HCT116 (cell line): ENCODE data around the gene PSAP.

ENCODE experiments used
- CEBPB ChIP-seq: IDR thresholded peaks from 2 replicates; pipeline ENCODE4 v1.6.1; 2012; ENCODE audit warnings: low read depth
- CTCF ChIP-seq, 3 experiments: fragments of 200-600 bp in 1 of 3; sonication (generic) in 1 of 3; IDR thresholded peaks in 2 of 3; conservative IDR thresholded peaks in 1 of 3; 2 replicates each; pipeline ENCODE4 v1.5.1; 2012 to 2017; ENCODE audit warnings: low read depth in 2 of 3, low read length in 2 of 3, antibody characterized with exemption in 1 of 3, borderline replicate concordance in 1 of 3, control low read depth in 1 of 3, mild to moderate bottlenecking in 1 of 3, mixed read lengths in 1 of 3, mixed run types in 1 of 3, moderate library complexity in 1 of 3; ENCODE audit not compliant: insufficient read depth in 1 of 3
- ELF1 ChIP-seq: IDR thresholded peaks from 2 replicates; pipeline ENCODE4 v1.6.1; 2012; ENCODE audit warnings: low read depth, borderline replicate concordance
- FOSL1 ChIP-seq: IDR thresholded peaks from 2 replicates; pipeline ENCODE4 v1.6.1; 2012; ENCODE audit warnings: low read depth
- POLR2A ChIP-seq: IDR thresholded peaks from 2 replicates; pipeline ENCODE4 v1.7.0; 2011; ENCODE audit warnings: borderline replicate concordance; ENCODE audit not compliant: insufficient read depth, insufficient read length; ENCODE audit errors: extremely low read depth
- POLR2AphosphoS5 ChIP-seq: IDR thresholded peaks from 2 replicates; pipeline ENCODE4 v1.6.1; 2011; ENCODE audit warnings: mild to moderate bottlenecking, low read depth, low read length, moderate library complexity
- RAD21 ChIP-seq: IDR thresholded peaks from 2 replicates; pipeline ENCODE4 v1.6.1; 2012; ENCODE audit warnings: low read depth, mild to moderate bottlenecking
- SRF ChIP-seq: IDR thresholded peaks from 2 replicates; pipeline ENCODE4 v1.6.1; 2012; ENCODE audit warnings: low read depth
- YY1 ChIP-seq: IDR thresholded peaks from 2 replicates; pipeline ENCODE4 v1.6.1; 2011; ENCODE audit warnings: low read length, low read depth, moderate library complexity, mild to moderate bottlenecking; ENCODE audit not compliant: insufficient replicate concordance; ENCODE audit errors: extremely low read depth
- TF ChIP-seq, protein P1 (sequence below): IDR thresholded peaks from 2 replicates; pipeline ENCODE4 v1.6.1; 2012; ENCODE audit warnings: low read depth
- TF ChIP-seq, protein P2 (sequence below): IDR thresholded peaks from 2 replicates; pipeline ENCODE4 v1.6.1; 2011; ENCODE audit warnings: mild to moderate bottlenecking, low read length, moderate library complexity; ENCODE audit not compliant: insufficient replicate concordance; ENCODE audit errors: extremely low read depth
- TF ChIP-seq, protein P3 (sequence below): IDR thresholded peaks from 2 replicates; pipeline ENCODE4 v1.6.1; 2012

- TF ChIP-seq CTCF (IDR thresholded peaks at IDR 0.05 in 2 of 3, conservative IDR thresholded peaks at IDR 0.05 in 1 of 3; ENCODE audit: borderline replicate concordance in 1 of 3, insufficient read depth in 1 of 3, low read depth in 2 of 3, low read length in 2 of 3): no peak
- TF ChIP-seq, protein P1, sequence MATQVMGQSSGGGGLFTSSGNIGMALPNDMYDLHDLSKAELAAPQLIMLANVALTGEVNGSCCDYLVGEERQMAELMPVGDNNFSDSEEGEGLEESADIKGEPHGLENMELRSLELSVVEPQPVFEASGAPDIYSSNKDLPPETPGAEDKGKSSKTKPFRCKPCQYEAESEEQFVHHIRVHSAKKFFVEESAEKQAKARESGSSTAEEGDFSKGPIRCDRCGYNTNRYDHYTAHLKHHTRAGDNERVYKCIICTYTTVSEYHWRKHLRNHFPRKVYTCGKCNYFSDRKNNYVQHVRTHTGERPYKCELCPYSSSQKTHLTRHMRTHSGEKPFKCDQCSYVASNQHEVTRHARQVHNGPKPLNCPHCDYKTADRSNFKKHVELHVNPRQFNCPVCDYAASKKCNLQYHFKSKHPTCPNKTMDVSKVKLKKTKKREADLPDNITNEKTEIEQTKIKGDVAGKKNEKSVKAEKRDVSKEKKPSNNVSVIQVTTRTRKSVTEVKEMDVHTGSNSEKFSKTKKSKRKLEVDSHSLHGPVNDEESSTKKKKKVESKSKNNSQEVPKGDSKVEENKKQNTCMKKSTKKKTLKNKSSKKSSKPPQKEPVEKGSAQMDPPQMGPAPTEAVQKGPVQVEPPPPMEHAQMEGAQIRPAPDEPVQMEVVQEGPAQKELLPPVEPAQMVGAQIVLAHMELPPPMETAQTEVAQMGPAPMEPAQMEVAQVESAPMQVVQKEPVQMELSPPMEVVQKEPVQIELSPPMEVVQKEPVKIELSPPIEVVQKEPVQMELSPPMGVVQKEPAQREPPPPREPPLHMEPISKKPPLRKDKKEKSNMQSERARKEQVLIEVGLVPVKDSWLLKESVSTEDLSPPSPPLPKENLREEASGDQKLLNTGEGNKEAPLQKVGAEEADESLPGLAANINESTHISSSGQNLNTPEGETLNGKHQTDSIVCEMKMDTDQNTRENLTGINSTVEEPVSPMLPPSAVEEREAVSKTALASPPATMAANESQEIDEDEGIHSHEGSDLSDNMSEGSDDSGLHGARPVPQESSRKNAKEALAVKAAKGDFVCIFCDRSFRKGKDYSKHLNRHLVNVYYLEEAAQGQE: no peak
- TF ChIP-seq SRF: no peak
- TF ChIP-seq FOSL1: no peak
- TF ChIP-seq YY1: no peak
- TF ChIP-seq, protein P2, sequence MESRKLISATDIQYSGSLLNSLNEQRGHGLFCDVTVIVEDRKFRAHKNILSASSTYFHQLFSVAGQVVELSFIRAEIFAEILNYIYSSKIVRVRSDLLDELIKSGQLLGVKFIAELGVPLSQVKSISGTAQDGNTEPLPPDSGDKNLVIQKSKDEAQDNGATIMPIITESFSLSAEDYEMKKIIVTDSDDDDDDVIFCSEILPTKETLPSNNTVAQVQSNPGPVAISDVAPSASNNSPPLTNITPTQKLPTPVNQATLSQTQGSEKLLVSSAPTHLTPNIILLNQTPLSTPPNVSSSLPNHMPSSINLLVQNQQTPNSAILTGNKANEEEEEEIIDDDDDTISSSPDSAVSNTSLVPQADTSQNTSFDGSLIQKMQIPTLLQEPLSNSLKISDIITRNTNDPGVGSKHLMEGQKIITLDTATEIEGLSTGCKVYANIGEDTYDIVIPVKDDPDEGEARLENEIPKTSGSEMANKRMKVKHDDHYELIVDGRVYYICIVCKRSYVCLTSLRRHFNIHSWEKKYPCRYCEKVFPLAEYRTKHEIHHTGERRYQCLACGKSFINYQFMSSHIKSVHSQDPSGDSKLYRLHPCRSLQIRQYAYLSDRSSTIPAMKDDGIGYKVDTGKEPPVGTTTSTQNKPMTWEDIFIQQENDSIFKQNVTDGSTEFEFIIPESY: no peak
- no peak for TF ChIP-seq POLR2AphosphoS5
- TF ChIP-seq ELF1: no peak
- TF ChIP-seq, protein P3, sequence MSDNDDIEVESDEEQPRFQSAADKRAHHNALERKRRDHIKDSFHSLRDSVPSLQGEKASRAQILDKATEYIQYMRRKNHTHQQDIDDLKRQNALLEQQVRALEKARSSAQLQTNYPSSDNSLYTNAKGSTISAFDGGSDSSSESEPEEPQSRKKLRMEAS: no peak
- TF ChIP-seq POLR2A: no peak
- TF ChIP-seq CEBPB: no peak
- TF ChIP-seq RAD21: no peak
Measured at GRCh38 chr10:71796749-71797405, 54.2 kb downstream of the PSAP start.
